Kidney (tissue), 14 donors: ENCODE results near the gene WRAP73. TPM values are rescaled to one million over a fixed set of nuclear protein-coding genes. Genes with fewer than 3 reads are reported as not detected.

Source experiments
- DNase-seq, 5 donors: peaks; one replicate each; pipeline ENCODE4 v3.0.0-alpha.2; 2013 to 2020
- FAIRE-seq: peaks from 2 replicates; lab custom pipeline; 2012; peaks lifted over from hg19 to GRCh38; lab: Jason Lieb, UNC
- H3K27ac ChIP-seq, 2 donors: one replicate each; pipeline ENCODE4 v1.7.0; 2013; ENCODE audit warnings: low read depth in 2 of 2, low read length in 2 of 2, inconsistent platforms in 1 of 2
- H3K27me3 ChIP-seq: one replicate; pipeline ENCODE4 v1.7.1; 2013; ENCODE audit warnings: low read length, inconsistent platforms; ENCODE audit not compliant: control insufficient read depth, insufficient read depth
- H3K36me3 ChIP-seq, 3 donors: one replicate each; pipeline versions ENCODE4 v1.7.0 to v1.7.1; 2013; ENCODE audit warnings: low read length in 3 of 3, control low read depth in 1 of 3, inconsistent platforms in 1 of 3; ENCODE audit not compliant: insufficient read depth in 3 of 3, control insufficient read depth in 2 of 3
- H3K4me1 ChIP-seq, 3 donors: one replicate each; pipeline versions ENCODE4 v1.7.0 to v1.7.1; 2013; ENCODE audit warnings: low read length in 3 of 3, inconsistent platforms in 1 of 3, low read depth in 1 of 3; ENCODE audit not compliant: control insufficient read depth in 2 of 3, insufficient read depth in 2 of 3
- H3K4me3 ChIP-seq, 3 donors: one replicate each; pipeline versions ENCODE4 v1.7.0 to v1.8.1; 2013; ENCODE audit warnings: low read length in 3 of 3, control low read depth in 1 of 3, inconsistent platforms in 1 of 3
- H3K9ac ChIP-seq, 3 donors: one replicate each; pipeline versions ENCODE4 v1.7.0 to v1.7.1; 2013; ENCODE audit warnings: low read length in 3 of 3, control low read depth in 1 of 3, inconsistent platforms in 1 of 3
- H3K9me3 ChIP-seq, 3 donors: one replicate each; pipeline versions ENCODE4 v1.7.0 to v1.7.1; 2013; ENCODE audit warnings: low read length in 3 of 3, control low read depth in 1 of 3, inconsistent platforms in 1 of 3; ENCODE audit not compliant: control insufficient read depth in 2 of 3, insufficient read depth in 1 of 3
- CTCF ChIP-seq: IDR thresholded peaks from 3 replicates; pipeline ENCODE4 v1.5.1; 2012; ENCODE audit warnings: mild to moderate bottlenecking, moderate library complexity, borderline replicate concordance; ENCODE audit not compliant: insufficient read depth; ENCODE audit errors: extremely low read depth
- intact Hi-C: fragments of 100-400 bp; cut with DNase I; formaldehyde crosslinking; loops from one replicate; pipeline ENCODE4 v1.11.1; 2022
- polyA plus RNA-seq: library from polyadenylated mRNA; stranded (reverse); fragments of 350-450 nt; fragmentation: Illumina TruSeq; extraction: RNeasy Lipid Tissue Mini Kit (QIAGEN cat#74804); gene quantifications from one replicate; pipeline ENCODE4 v1.2.3, GENCODE V29; 2014; ENCODE audit warnings: low read depth, low replicate concordance; ENCODE audit not compliant: insufficient read depth
- total RNA-seq: library from RNA; stranded (reverse); fragmentation: NEBNext Ultra II Directional; extraction: Animal tissue kit (Norgen Biotek cat#: 25700); gene quantifications from one replicate; pipeline ENCODE4 v1.2.1, GENCODE V29; 2021
- donor health status: control.
- donor health status: control.
- donor health status: control.
- donor health status: control.
- donor health status: control.
- donor health status: DM: yes; HTN: yes; CAD: no.
- donor health status: Normal renal cell carcinoma (clear cell type).

Gene WRAP73
- total and polyA plus RNA-seq, 2 donors from 2014 or later = 18.4 to 19.6 TPM

GRCh38 chr1:3590951-3591865 lies 58.7 kb downstream of the WRAP73 start:
- intact Hi-C loops = no loop called here
- no peak overlapping the region for H3K4me3 ChIP-seq
- no peak overlapping the region for H3K9ac ChIP-seq
- DNase-seq (peak in 3 of 5 donors; percentile 49 to 67 (median 63)), FAIRE-seq (no peak)
- H3K9me3 ChIP-seq = no peaks in the 10 kb centered on the region
- TF ChIP-seq CTCF = no peak
- no peaks in the 10 kb centered on the region for H3K4me1 ChIP-seq
- H3K27ac ChIP-seq = no peak overlapping the region
- no peaks in the 10 kb centered on the region for H3K27me3 ChIP-seq
- no peaks in the 10 kb centered on the region for H3K36me3 ChIP-seq

DNA sequence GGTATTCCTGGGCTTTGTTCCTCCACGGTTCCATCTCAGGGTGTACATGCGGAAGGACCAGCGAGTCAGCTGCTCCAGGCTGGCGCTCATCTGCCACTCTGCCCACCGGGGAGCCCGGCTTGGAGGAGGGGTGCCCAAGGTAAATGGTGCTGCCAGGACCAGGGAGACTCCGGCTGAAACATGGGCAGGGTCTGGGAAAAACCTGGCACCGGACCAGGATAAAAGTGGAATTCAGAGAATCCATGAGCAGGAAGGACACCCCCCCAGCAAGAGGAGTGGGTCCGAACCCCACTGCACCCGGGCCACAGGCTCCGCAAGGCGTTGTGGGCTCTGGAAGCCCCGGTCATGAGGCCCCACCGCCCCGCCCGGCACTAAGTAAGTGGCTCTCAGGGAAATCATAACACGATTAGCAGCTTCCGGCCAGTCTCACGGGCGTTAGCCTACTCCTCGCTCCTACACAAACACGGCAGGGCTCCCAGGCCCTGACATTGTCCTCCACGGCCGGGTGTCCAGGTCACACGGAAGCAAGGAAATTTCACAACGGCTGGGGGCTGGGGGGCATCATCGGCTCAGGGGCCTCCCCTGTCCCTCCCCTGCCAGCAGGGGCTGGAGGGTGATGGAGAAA lies 59.7 kb downstream of the WRAP73 start:
- intact Hi-C loops = no loop called here
- H3K36me3 ChIP-seq = no peaks in the 10 kb centered on the region
- DNase-seq (peak in 4 of 5 donors; percentile 53 to 76 (median 68)), FAIRE-seq (no peak)
- no peaks in the 10 kb centered on the region for H3K4me1 ChIP-seq
- H3K27me3 ChIP-seq = no peaks in the 10 kb centered on the region
- no peaks in the 10 kb centered on the region for H3K9me3 ChIP-seq
- H3K9ac ChIP-seq = no peak overlapping the region
- no peak overlapping the region for H3K4me3 ChIP-seq
- TF ChIP-seq CTCF = no peak
- no peak overlapping the region for H3K27ac ChIP-seq

GRCh38 chr1:3588395-3588794 lies 61.5 kb downstream of the WRAP73 start:
- Histone ChIP-seq H3K27ac (no peak overlapping the region), H3K9me3 (no peaks in the 10 kb centered on the region), H3K9ac (no peak overlapping the region), H3K36me3 (no peaks in the 10 kb centered on the region), H3K4me1 (no peaks in the 10 kb centered on the region), H3K27me3 (no peaks in the 10 kb centered on the region), H3K4me3 (no peak overlapping the region)
- no peak for TF ChIP-seq CTCF
- no peak for DNase-seq
- FAIRE-seq = no peak
- intact Hi-C loops = no loop called here
